ENCODE measurements around the gene MYH14.

GRCh38 chr19:50301607-50301971 is 98.2 kb downstream of the MYH14 start:
- TF ChIP-seq CTCF (IDR thresholded peaks at IDR 0.05; ENCODE audit: insufficient read depth, low read depth, low read length) (no peak), EZH2 (IDR thresholded peaks at IDR 0.05; ENCODE audit: insufficient read depth, low read length) (no peak)
